Stomach (tissue), 4 donors: ENCODE results near the gene MRPL40.

Source experiments
- CTCF ChIP-seq, 7 experiments: fragments of 450-650 bp in 4 of 7; fragments of 200-600 bp in 3 of 7; sonication (generic) in 3 of 7; IDR thresholded peaks; one replicate each; pipeline ENCODE4 v1.5.1; 2016 to 2019; ENCODE audit warnings: antibody characterized with exemption in 7 of 7, control low read depth in 2 of 7, mild to moderate bottlenecking in 1 of 7
- POLR2A ChIP-seq, 4 donors: fragments of 450-650 bp; IDR thresholded peaks; one replicate each; pipeline ENCODE4 v1.6.1; 2016; ENCODE audit warnings: antibody characterized with exemption in 4 of 4, control low read depth in 2 of 4, mild to moderate bottlenecking in 1 of 4, moderate library complexity in 1 of 4

- TF ChIP-seq CTCF (IDR thresholded peaks at IDR 0.05) (no peak), POLR2A (IDR thresholded peaks at IDR 0.05) (no peak)
Measured at GRCh38 chr22:19395276-19395675, 37.1 kb upstream of the MRPL40 start.
